Prostate gland (tissue), 2 donors: Measurements from ENCODE around the gene PTGES2.

Experiments
- CTCF ChIP-seq, 4 experiments: fragments of 200-600 bp in 2 of 4; fragments of 450-650 bp in 2 of 4; sonication (generic) in 2 of 4; IDR thresholded peaks; 1 replicate in 3 of 4; 2 replicates in 1 of 4; pipeline ENCODE4 v1.5.1; 2016 to 2019; ENCODE audit warnings: antibody characterized with exemption in 4 of 4, mild to moderate bottlenecking in 2 of 4, moderate library complexity in 2 of 4
- POLR2A ChIP-seq: fragments of 450-650 bp; IDR thresholded peaks from one replicate; pipeline ENCODE4 v1.6.1; 2016; ENCODE audit warnings: antibody characterized with exemption, mild to moderate bottlenecking
- POLR2AphosphoS5 ChIP-seq: sonication (generic); formaldehyde crosslinking; IDR thresholded peaks from one replicate; pipeline ENCODE4 v1.6.1; 2017; ENCODE audit warnings: antibody characterized with exemption

GRCh38 chr9:128087262-128087661 is 40.3 kb downstream of the PTGES2 start:
- TF ChIP-seq CTCF (IDR thresholded peaks at IDR 0.05): no peak
- no peak for TF ChIP-seq POLR2A
- no peak for TF ChIP-seq POLR2AphosphoS5
